ENCODE measurements around the gene CSNK1G1. TPM values are rescaled to one million over a fixed set of nuclear protein-coding genes. Genes with fewer than 3 reads are reported as not detected.
"Not testable (repeated sequence)": the region's sequence is repeated elsewhere in the genome, so short reads cannot be mapped to it uniquely, and the experiment has no call there.

Gene CSNK1G1
- total and polyA plus RNA-seq, 2 of the 4 experiments (the other 2 are of a cell fraction): 7.4 to 29.4 TPM

DNA sequence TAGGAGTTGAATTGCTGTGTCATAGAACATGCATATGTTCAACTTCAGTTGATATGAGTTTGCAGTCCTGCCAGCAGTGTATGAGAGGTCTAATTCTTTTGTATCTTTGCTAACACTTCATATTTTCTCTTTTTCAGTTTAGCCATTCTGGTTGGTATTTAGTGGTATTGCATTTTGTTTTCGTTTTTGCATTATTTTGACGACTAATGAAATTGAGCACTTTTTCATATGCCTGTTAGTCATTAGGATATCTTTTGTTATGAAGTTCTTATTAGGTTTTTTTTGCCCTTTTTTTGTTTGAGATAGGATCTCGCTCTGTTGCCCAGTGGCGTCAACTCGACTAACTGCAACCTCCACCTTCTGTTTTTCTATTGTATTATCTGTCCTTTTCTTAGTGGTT, 40.8 kb upstream of the CSNK1G1 start:
- Histone ChIP-seq H3K56ac (ENCODE audit: extremely low read depth, insufficient read depth, low read length) (no peak overlapping the region), H3K79me1 (ENCODE audit: low read depth in 1 of 2, low read length in 2 of 2) (peaks cover 8% of the 10 kb centered on the region in 2 experiments), H2AK5ac (ENCODE audit: low read depth, low read length) (no peak overlapping the region), H3K9ac (ENCODE audit: low read depth, low read length) (no peak overlapping the region), H3K9me1 (ENCODE audit: insufficient read depth, low read length) (0 out of 2 replicates have a peak, but pooled peaks cover 3% of the 10 kb centered on the region), H2BK20ac (ENCODE audit: low read depth, low read length) (no peak overlapping the region), H2AK9ac (replicated peaks; ENCODE audit: low read depth, low read length, poor library complexity) (no peak overlapping the region), H3K18ac (ENCODE audit: low read depth, low read length) (no peak overlapping the region), H3K27me3 (ENCODE audit: control insufficient read depth, insufficient read depth, low read length) (no peaks in the 10 kb centered on the region), H2BK15ac (ENCODE audit: low read depth, low read length) (no peak overlapping the region), H3K36me3 (ENCODE audit: control insufficient read depth, insufficient read depth, low read length) (peaks cover 40% of the 10 kb centered on the region), H2BK120ac (ENCODE audit: low read depth, low read length) (no peak overlapping the region), H3K4ac (ENCODE audit: low read depth, low read length) (no peak overlapping the region), H3K14ac (replicated peaks; ENCODE audit: low read depth, low read length) (no peak overlapping the region), H2AFZ (replicated peaks; ENCODE audit: low read length, poor library complexity) (no peak overlapping the region), H3K9me3 (ENCODE audit: control insufficient read depth, insufficient read depth, low read length) (no peaks in the 10 kb centered on the region), H4K91ac (ENCODE audit: insufficient read depth, low read depth, low read length) (no peak overlapping the region), H2BK5ac (ENCODE audit: low read depth, low read length, poor library complexity, severe bottlenecking) (no peak overlapping the region), H3K27ac (ENCODE audit: insufficient read depth, low read length) (no peak overlapping the region), H4K20me1 (ENCODE audit: insufficient read depth, low read length) (no peaks in the 10 kb centered on the region; the same call in 1 of the 2 replicates), H3K4me2 (ENCODE audit: low read depth, low read length) (no peak overlapping the region), H4K5ac (ENCODE audit: low read depth, low read length) (no peak overlapping the region), H3K4me3 (ENCODE audit: insufficient read depth, low read depth, low read length) (no peak overlapping the region), H3K4me1 (ENCODE audit: control insufficient read depth, insufficient read depth, low read length) (no peaks in the 10 kb centered on the region), H4K8ac (ENCODE audit: low read depth in 2 of 2, low read length in 2 of 2) (no peak overlapping the region), H3K23ac (ENCODE audit: low read depth, low read length) (no peak overlapping the region)
- dilution Hi-C loops (cut with HindIII; ENCODE audit: low sequenced_read_pairs, unreplicated experiment): no loop called here
- ATAC-seq (ENCODE audit: low read depth) (no peak), DNase-seq (no peak)
- intact Hi-C loops (cut with micrococcal nuclease): no loop called here
- TF ChIP-seq MAFK (IDR thresholded peaks at IDR 0.05; ENCODE audit: low read depth, low read length): peak; percentile 11; the same call in 1 of the 2 replicates
- no peak for TF ChIP-seq BHLHE40 (IDR thresholded peaks at IDR 0.05; ENCODE audit: low read depth, low read length)
- TF ChIP-seq, protein P1, sequence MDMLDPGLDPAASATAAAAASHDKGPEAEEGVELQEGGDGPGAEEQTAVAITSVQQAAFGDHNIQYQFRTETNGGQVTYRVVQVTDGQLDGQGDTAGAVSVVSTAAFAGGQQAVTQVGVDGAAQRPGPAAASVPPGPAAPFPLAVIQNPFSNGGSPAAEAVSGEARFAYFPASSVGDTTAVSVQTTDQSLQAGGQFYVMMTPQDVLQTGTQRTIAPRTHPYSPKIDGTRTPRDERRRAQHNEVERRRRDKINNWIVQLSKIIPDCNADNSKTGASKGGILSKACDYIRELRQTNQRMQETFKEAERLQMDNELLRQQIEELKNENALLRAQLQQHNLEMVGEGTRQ (IDR thresholded peaks at IDR 0.05; ENCODE audit: low read depth, low read length): no peak
- TF ChIP-seq FOS (IDR thresholded peaks at IDR 0.05; ENCODE audit: low read depth, low read length): no peak
- TF ChIP-seq RFX5 (IDR thresholded peaks at IDR 0.05; ENCODE audit: low read depth, low read length): no peak
- TF ChIP-seq MAZ (IDR thresholded peaks at IDR 0.05; ENCODE audit: borderline replicate concordance, low read depth, low read length): no peak
- no peak for TF ChIP-seq RCOR1 (IDR thresholded peaks at IDR 0.05; ENCODE audit: insufficient replicate concordance, low read length)
- ChIA-PET CTCF (interaction anchor here (0.6 kb wide), 1 partner anchor 20 kb away, joined by 6 read pairs; no protein-coding TSS in a partner anchor), POLR2A (ENCODE audit: unreplicated experiment) (no interaction called here)
- in situ Hi-C loops (cut with MboI; ENCODE audit: low sequenced_read_pairs): no loop called here
- no CpG with 5 or more reads among the region's 5 CpGs for WGBS, 2 experiments (ENCODE audit: extremely low coverage in 2 of 2, insufficient read length in 1 of 2)
- BruUV-seq (replicated peaks): no TSS peak

GRCh38 chr15:64392471-64392870, 36.5 kb upstream of the CSNK1G1 start:
- H3K14ac ChIP-seq (replicated peaks; ENCODE audit: low read depth, low read length); dilution Hi-C loops (cut with HindIII; ENCODE audit: low sequenced_read_pairs, unreplicated experiment); H3K4me2 ChIP-seq (ENCODE audit: low read depth, low read length); H3K9me1 ChIP-seq (ENCODE audit: insufficient read depth, low read length); CTCF ChIA-PET; in situ Hi-C loops (cut with MboI; ENCODE audit: low sequenced_read_pairs); H3K56ac ChIP-seq (ENCODE audit: extremely low read depth, insufficient read depth, low read length); H3K23ac ChIP-seq (ENCODE audit: low read depth, low read length); H2BK20ac ChIP-seq (ENCODE audit: low read depth, low read length); ATAC-seq (ENCODE audit: low read depth); H3K4me1 ChIP-seq (ENCODE audit: control insufficient read depth, insufficient read depth, low read length); H4K5ac ChIP-seq (ENCODE audit: low read depth, low read length); H2BK15ac ChIP-seq (ENCODE audit: low read depth, low read length); H4K91ac ChIP-seq (ENCODE audit: insufficient read depth, low read depth, low read length); BruUV-seq (replicated peaks); H3K9ac ChIP-seq (ENCODE audit: low read depth, low read length); intact Hi-C loops (cut with micrococcal nuclease); H4K20me1 ChIP-seq (ENCODE audit: insufficient read depth, low read length); H2AK5ac ChIP-seq (ENCODE audit: low read depth, low read length); H3K4me3 ChIP-seq (ENCODE audit: insufficient read depth, low read depth, low read length); H3K9me3 ChIP-seq (ENCODE audit: control insufficient read depth, insufficient read depth, low read length); H3K4ac ChIP-seq (ENCODE audit: low read depth, low read length); H2BK5ac ChIP-seq (ENCODE audit: low read depth, low read length, poor library complexity, severe bottlenecking); H4K8ac ChIP-seq (ENCODE audit: low read depth in 2 of 2, low read length in 2 of 2); H3K27me3 ChIP-seq (ENCODE audit: control insufficient read depth, insufficient read depth, low read length); DNase-seq; H3K27ac ChIP-seq (ENCODE audit: insufficient read depth, low read length); H2AFZ ChIP-seq (replicated peaks; ENCODE audit: low read length, poor library complexity); H2AK9ac ChIP-seq (replicated peaks; ENCODE audit: low read depth, low read length, poor library complexity); H3K18ac ChIP-seq (ENCODE audit: low read depth, low read length); H2BK120ac ChIP-seq (ENCODE audit: low read depth, low read length); POLR2A ChIA-PET (ENCODE audit: unreplicated experiment): not testable (repeated sequence)
- H3K79me1 ChIP-seq (ENCODE audit: low read depth in 1 of 2, low read length in 2 of 2): peaks cover 12 to 31% of the 10 kb centered on the region in 2 experiments
- WGBS, 2 experiments (ENCODE audit: extremely low coverage in 2 of 2, insufficient read length in 1 of 2): 100% methylated on average over 1 of the region's 3 CpGs; no CpG with 5 or more reads in 1 of the 2 experiments
- H3K36me3 ChIP-seq (ENCODE audit: control insufficient read depth, insufficient read depth, low read length): peaks cover 16% of the 10 kb centered on the region
